Measurements from ENCODE around the gene UPK1A. TPM values are rescaled to one million over a fixed set of nuclear protein-coding genes. Genes with fewer than 3 reads are reported as not detected.

UPK1A gene
- polyA plus RNA-seq, 2 donors: 10.7 to 11.5 TPM

DNA sequence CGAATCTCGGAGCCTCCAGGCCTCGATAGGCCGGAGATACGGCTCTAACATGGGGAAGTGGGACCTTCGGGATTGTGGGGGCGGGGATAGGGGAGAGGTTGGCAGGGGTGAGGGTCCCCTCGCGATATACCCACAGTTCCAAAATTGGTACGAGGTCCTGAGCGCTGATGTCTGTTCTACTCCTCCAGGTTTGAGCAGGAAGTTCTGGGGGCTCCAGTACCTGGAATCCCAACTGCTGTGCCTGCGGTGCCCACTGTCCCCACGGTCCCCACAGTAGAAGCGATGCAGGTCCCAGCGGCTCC lies 37.0 kb upstream of the UPK1A start:
- H3K27me3 ChIP-seq (ENCODE audit: control insufficient read depth in 1 of 2, insufficient read depth in 2 of 2, low read length in 2 of 2): no peaks in the 10 kb centered on the region
- peak overlapping the region; percentile 63 to 89 for H3K27ac ChIP-seq (ENCODE audit: low read depth in 2 of 2, low read length in 1 of 2)
- peaks cover 2 to 4% of the 10 kb centered on the region in 2 donors for H3K4me1 ChIP-seq (ENCODE audit: control insufficient read depth in 2 of 2, insufficient read depth in 2 of 2, low read length in 1 of 2)
- H3K36me3 ChIP-seq (ENCODE audit: control insufficient read depth in 2 of 2, insufficient read depth in 2 of 2, low read length in 1 of 2): peaks cover 15 to 33% of the 10 kb centered on the region in 2 donors
- no peaks in the 10 kb centered on the region for H3K9me3 ChIP-seq (ENCODE audit: control insufficient read depth in 2 of 2, insufficient read depth in 1 of 2, low read depth in 1 of 2, low read length in 1 of 2)
- WGBS, 2 donors: 6% methylated on average over 15 of the region's 15 CpGs
- H3K4me3 ChIP-seq (ENCODE audit: low read depth in 1 of 2, low read length in 2 of 2): peak overlapping the region; percentile 84 to 97

DNA sequence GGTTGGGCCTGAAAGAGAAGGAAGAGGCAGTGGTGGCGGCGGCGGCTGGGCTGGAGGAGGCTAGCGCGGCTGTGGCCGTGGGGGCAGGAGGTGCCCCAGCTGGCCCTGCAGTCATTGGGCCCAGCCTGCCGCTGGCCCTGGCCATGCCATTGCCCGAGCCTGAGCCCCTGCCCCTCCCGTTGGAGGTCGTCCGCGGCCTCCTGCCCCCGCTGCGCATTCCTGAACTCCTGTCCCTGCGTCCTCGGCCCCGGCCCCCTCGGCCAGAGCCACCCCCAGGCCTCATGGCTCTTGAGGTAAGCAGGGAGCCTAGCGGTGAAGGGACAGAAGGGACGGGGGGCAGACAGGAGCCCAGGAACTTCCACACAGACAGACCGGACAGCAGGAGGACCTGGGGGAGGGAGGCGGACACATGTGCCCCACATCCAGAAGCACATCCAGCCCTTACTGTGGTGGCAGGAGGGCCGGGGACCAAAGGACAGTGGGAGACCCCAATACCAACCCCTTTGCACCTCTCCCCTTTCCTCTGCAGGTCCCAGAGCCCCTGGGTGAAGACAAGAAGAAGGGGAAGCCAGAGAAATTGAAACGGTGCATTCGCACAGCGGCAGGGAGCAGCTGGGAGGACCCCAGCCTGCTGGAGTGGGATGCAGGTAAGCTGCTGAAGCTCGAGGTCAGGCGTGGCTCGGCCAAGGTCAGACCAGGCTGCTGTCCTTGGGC lies 32.4 kb upstream of the UPK1A start:
- Histone ChIP-seq H3K36me3 (ENCODE audit: control insufficient read depth in 2 of 2, insufficient read depth in 2 of 2, low read length in 1 of 2) (peaks cover 26 to 54% of the 10 kb centered on the region in 2 donors), H3K4me1 (ENCODE audit: control insufficient read depth in 2 of 2, insufficient read depth in 2 of 2, low read length in 1 of 2) (peaks cover 2 to 4% of the 10 kb centered on the region in 2 donors), H3K27me3 (ENCODE audit: control insufficient read depth in 1 of 2, insufficient read depth in 2 of 2, low read length in 2 of 2) (no peaks in the 10 kb centered on the region), H3K27ac (ENCODE audit: low read depth in 2 of 2, low read length in 1 of 2) (no peak overlapping the region), H3K4me3 (ENCODE audit: low read depth in 1 of 2, low read length in 2 of 2) (no peak overlapping the region), H3K9me3 (ENCODE audit: control insufficient read depth in 2 of 2, insufficient read depth in 1 of 2, low read depth in 1 of 2, low read length in 1 of 2) (no peaks in the 10 kb centered on the region)
- 91% methylated on average over 29 of the region's 29 CpGs for WGBS, 2 donors

DNA sequence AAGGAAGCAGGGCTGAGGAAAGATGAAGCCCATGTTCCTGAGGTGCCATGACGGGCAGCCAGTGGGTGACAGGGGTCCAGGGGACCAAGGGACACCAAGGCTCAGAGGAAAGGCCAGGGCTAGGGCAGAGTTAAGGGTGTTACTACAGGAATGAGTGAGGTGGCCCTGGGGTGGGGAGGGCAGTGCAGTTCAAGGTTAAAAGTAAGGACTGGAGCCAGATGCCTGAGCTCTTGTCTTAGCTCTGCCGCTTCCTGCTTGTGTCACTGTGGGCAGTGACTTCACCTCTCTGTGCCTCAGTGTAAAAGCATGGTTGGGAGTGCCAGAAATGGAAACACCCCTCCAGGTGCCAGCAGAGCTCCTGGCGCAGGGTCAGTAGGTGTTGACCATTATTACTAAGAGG lies 29.7 kb upstream of the UPK1A start:
- Histone ChIP-seq H3K4me3 (ENCODE audit: low read depth in 1 of 2, low read length in 2 of 2) (no peak overlapping the region), H3K36me3 (ENCODE audit: control insufficient read depth in 2 of 2, insufficient read depth in 2 of 2, low read length in 1 of 2) (peaks cover 26 to 42% of the 10 kb centered on the region in 2 donors), H3K27ac (ENCODE audit: low read depth in 2 of 2, low read length in 1 of 2) (no peak overlapping the region), H3K9me3 (ENCODE audit: control insufficient read depth in 2 of 2, insufficient read depth in 1 of 2, low read depth in 1 of 2, low read length in 1 of 2) (no peaks in the 10 kb centered on the region), H3K27me3 (ENCODE audit: control insufficient read depth in 1 of 2, insufficient read depth in 2 of 2, low read length in 2 of 2) (no peaks in the 10 kb centered on the region), H3K4me1 (ENCODE audit: control insufficient read depth in 2 of 2, insufficient read depth in 2 of 2, low read length in 1 of 2) (peaks cover 0 to 3% of the 10 kb centered on the region in 2 donors)
- WGBS, 2 donors: 88 to 95% methylated on average over 3 of the region's 3 CpGs

DNA sequence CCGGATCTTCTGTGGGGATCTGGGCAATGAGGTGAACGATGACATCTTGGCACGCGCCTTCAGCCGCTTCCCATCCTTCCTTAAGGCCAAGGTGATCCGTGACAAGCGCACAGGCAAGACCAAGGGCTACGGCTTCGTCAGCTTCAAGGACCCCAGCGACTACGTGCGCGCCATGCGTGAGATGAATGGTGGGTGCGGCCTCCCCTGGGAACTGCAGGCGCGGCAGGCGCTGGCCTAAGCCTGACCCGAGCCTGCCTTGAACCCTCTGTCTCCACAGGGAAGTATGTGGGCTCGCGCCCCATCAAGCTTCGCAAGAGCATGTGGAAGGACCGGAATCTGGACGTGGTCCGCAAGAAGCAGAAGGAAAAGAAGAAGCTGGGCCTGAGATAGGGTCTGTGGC lies 29.2 kb upstream of the UPK1A start:
- WGBS, 2 donors: 95 to 96% methylated on average over 25 of the region's 25 CpGs
- H3K4me3 ChIP-seq (ENCODE audit: low read depth in 1 of 2, low read length in 2 of 2): no peak overlapping the region
- no peaks in the 10 kb centered on the region for H3K9me3 ChIP-seq (ENCODE audit: control insufficient read depth in 2 of 2, insufficient read depth in 1 of 2, low read depth in 1 of 2, low read length in 1 of 2)
- peaks cover 0 to 5% of the 10 kb centered on the region in 2 donors for H3K4me1 ChIP-seq (ENCODE audit: control insufficient read depth in 2 of 2, insufficient read depth in 2 of 2, low read length in 1 of 2)
- H3K27ac ChIP-seq (ENCODE audit: low read depth in 2 of 2, low read length in 1 of 2): no peak overlapping the region
- H3K27me3 ChIP-seq (ENCODE audit: control insufficient read depth in 1 of 2, insufficient read depth in 2 of 2, low read length in 2 of 2): no peaks in the 10 kb centered on the region
- peaks cover 24 to 40% of the 10 kb centered on the region in 2 donors for H3K36me3 ChIP-seq (ENCODE audit: control insufficient read depth in 2 of 2, insufficient read depth in 2 of 2, low read length in 1 of 2)

GRCh38 chr19:35639321-35639639 lies 27.0 kb upstream of the UPK1A start:
- no peaks in the 10 kb centered on the region for H3K27me3 ChIP-seq (ENCODE audit: control insufficient read depth in 1 of 2, insufficient read depth in 2 of 2, low read length in 2 of 2)
- peaks cover 3 to 10% of the 10 kb centered on the region in 2 donors for H3K4me1 ChIP-seq (ENCODE audit: control insufficient read depth in 2 of 2, insufficient read depth in 2 of 2, low read length in 1 of 2)
- 45 to 60% methylated on average over 6 of the region's 6 CpGs for WGBS, 2 donors
- H3K36me3 ChIP-seq (ENCODE audit: control insufficient read depth in 2 of 2, insufficient read depth in 2 of 2, low read length in 1 of 2): peaks cover 11 to 21% of the 10 kb centered on the region in 2 donors
- no peak overlapping the region for H3K27ac ChIP-seq (ENCODE audit: low read depth in 2 of 2, low read length in 1 of 2)
- H3K9me3 ChIP-seq (ENCODE audit: control insufficient read depth in 2 of 2, insufficient read depth in 1 of 2, low read depth in 1 of 2, low read length in 1 of 2): no peaks in the 10 kb centered on the region
- no peak overlapping the region for H3K4me3 ChIP-seq (ENCODE audit: low read depth in 1 of 2, low read length in 2 of 2)

- WGBS, 2 donors: 83 to 85% methylated on average over 8 of the region's 8 CpGs
- Histone ChIP-seq H3K27me3 (ENCODE audit: control insufficient read depth in 1 of 2, insufficient read depth in 2 of 2, low read length in 2 of 2) (no peaks in the 10 kb centered on the region), H3K4me3 (ENCODE audit: low read depth in 1 of 2, low read length in 2 of 2) (no peak overlapping the region), H3K4me1 (ENCODE audit: control insufficient read depth in 2 of 2, insufficient read depth in 2 of 2, low read length in 1 of 2) (peaks cover 3 to 10% of the 10 kb centered on the region in 2 donors), H3K27ac (ENCODE audit: low read depth in 2 of 2, low read length in 1 of 2) (no peak overlapping the region), H3K9me3 (ENCODE audit: control insufficient read depth in 2 of 2, insufficient read depth in 1 of 2, low read depth in 1 of 2, low read length in 1 of 2) (no peaks in the 10 kb centered on the region), H3K36me3 (ENCODE audit: control insufficient read depth in 2 of 2, insufficient read depth in 2 of 2, low read length in 1 of 2) (peaks cover 11 to 20% of the 10 kb centered on the region in 2 donors)
These were observed 26.5 kb upstream of the UPK1A start for GRCh38 chr19:35639863-35640262.

- WGBS, 2 donors: 22% methylated on average over 26 to 28 of the region's 28 CpGs
- no peaks in the 10 kb centered on the region for H3K9me3 ChIP-seq (ENCODE audit: control insufficient read depth in 2 of 2, insufficient read depth in 1 of 2, low read depth in 1 of 2, low read length in 1 of 2)
- H3K27me3 ChIP-seq (ENCODE audit: control insufficient read depth in 1 of 2, insufficient read depth in 2 of 2, low read length in 2 of 2): no peaks in the 10 kb centered on the region
- H3K27ac ChIP-seq (ENCODE audit: low read depth in 2 of 2, low read length in 1 of 2): no peak within 1 kb of the TSS
- H3K4me3 ChIP-seq (ENCODE audit: low read depth in 1 of 2, low read length in 2 of 2): no peak within 1 kb of the TSS
- H3K4me1 ChIP-seq (ENCODE audit: control insufficient read depth in 2 of 2, insufficient read depth in 2 of 2, low read length in 1 of 2): peaks cover 3 to 10% of the 10 kb centered on the region in 2 donors
- H3K36me3 ChIP-seq (ENCODE audit: control insufficient read depth in 2 of 2, insufficient read depth in 2 of 2, low read length in 1 of 2): peaks cover 6 to 13% of the 10 kb centered on the region in 2 donors
These were observed 24.7 kb upstream of the UPK1A start, which contains the start of gene ETV2 for GRCh38 chr19:35641515-35642151. TSS of gene ETV2 (plus strand) at chr19:35641745. CDS start at chr19:35642461, 716 bp downstream.

- 76 to 77% methylated on average over 10 of the region's 10 CpGs for WGBS, 2 donors
- Histone ChIP-seq H3K36me3 (ENCODE audit: control insufficient read depth in 2 of 2, insufficient read depth in 2 of 2, low read length in 1 of 2) (peaks cover 0 to 6% of the 10 kb centered on the region in 2 donors), H3K27ac (ENCODE audit: low read depth in 2 of 2, low read length in 1 of 2) (no peak overlapping the region), H3K27me3 (ENCODE audit: control insufficient read depth in 1 of 2, insufficient read depth in 2 of 2, low read length in 2 of 2) (no peaks in the 10 kb centered on the region), H3K4me3 (ENCODE audit: low read depth in 1 of 2, low read length in 2 of 2) (no peak overlapping the region), H3K9me3 (ENCODE audit: control insufficient read depth in 2 of 2, insufficient read depth in 1 of 2, low read depth in 1 of 2, low read length in 1 of 2) (no peaks in the 10 kb centered on the region), H3K4me1 (ENCODE audit: control insufficient read depth in 2 of 2, insufficient read depth in 2 of 2, low read length in 1 of 2) (peaks cover 3 to 10% of the 10 kb centered on the region in 2 donors)
These were observed 24.0 kb upstream of the UPK1A start for GRCh38 chr19:35642312-35642711.

DNA sequence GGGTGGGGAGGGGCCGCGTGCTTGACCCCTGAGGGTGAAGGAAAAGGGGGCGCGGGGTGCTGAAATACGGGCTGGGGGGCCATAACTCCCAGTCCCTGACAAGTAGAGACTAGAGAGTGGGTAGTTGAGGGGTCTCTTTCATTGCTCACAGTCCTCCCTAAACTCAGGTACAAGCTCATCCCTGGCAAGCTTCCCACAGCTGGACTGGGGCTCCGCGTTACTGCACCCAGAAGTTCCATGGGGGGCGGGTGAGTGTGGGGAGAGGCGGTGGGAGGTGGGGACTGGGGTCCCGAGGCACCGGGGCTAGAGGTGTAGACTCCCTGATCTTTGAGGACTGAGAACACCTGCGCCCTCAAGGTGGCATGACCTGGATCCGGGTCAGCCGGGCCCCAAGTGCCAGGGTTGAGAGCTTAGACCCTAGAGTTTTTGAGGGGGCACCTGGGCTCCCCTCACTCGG lies 23.5 kb upstream of the UPK1A start:
- Histone ChIP-seq H3K4me3 (ENCODE audit: low read depth in 1 of 2, low read length in 2 of 2) (peak overlapping the region; percentile 63 to 81), H3K27ac (ENCODE audit: low read depth in 2 of 2, low read length in 1 of 2) (peak overlapping the region; percentile 93 to 98), H3K27me3 (ENCODE audit: control insufficient read depth in 1 of 2, insufficient read depth in 2 of 2, low read length in 2 of 2) (no peaks in the 10 kb centered on the region), H3K4me1 (ENCODE audit: control insufficient read depth in 2 of 2, insufficient read depth in 2 of 2, low read length in 1 of 2) (peaks cover 3 to 10% of the 10 kb centered on the region in 2 donors), H3K9me3 (ENCODE audit: control insufficient read depth in 2 of 2, insufficient read depth in 1 of 2, low read depth in 1 of 2, low read length in 1 of 2) (no peaks in the 10 kb centered on the region), H3K36me3 (ENCODE audit: control insufficient read depth in 2 of 2, insufficient read depth in 2 of 2, low read length in 1 of 2) (peaks cover 0 to 1% of the 10 kb centered on the region in 2 donors)
- WGBS, 2 donors: 31 to 33% methylated on average over 14 to 15 of the region's 15 CpGs

All from esophagus (tissue), 2 donors.